Testis (tissue), 3 donors: ENCODE data around the gene PKHD1. TPM values are rescaled to one million over a fixed set of nuclear protein-coding genes. Genes with fewer than 3 reads are reported as not detected.

Experiments
- DNase-seq: peaks from one replicate; pipeline ENCODE4 v3.0.0-alpha.2; 2019
- H3K27ac ChIP-seq, 2 donors: fragments of 200-600 bp; sonication (generic); one replicate each; pipeline ENCODE4 v1.5.1; 2019
- H3K27me3 ChIP-seq: fragments of 200-600 bp; sonication (generic); one replicate; pipeline ENCODE4 v1.5.1; 2019
- H3K36me3 ChIP-seq: fragments of 200-600 bp; sonication (generic); one replicate; pipeline ENCODE4 v1.5.1; 2017; ENCODE audit warnings: low read depth; ENCODE audit errors: missing control alignments
- H3K4me1 ChIP-seq: fragments of 200-600 bp; sonication (generic); one replicate; pipeline ENCODE4 v1.5.1; 2019
- H3K4me3 ChIP-seq, 2 donors: fragments of 200-600 bp; sonication (generic); one replicate each; pipeline ENCODE4 v1.5.1; 2017 to 2019
- H3K9me3 ChIP-seq: fragments of 200-600 bp; sonication (generic); one replicate; pipeline ENCODE4 v1.5.1; 2017
- POLR2A ChIP-seq: fragments of 450-650 bp; IDR thresholded peaks from one replicate; pipeline ENCODE4 v1.6.1; 2017; ENCODE audit warnings: antibody characterized with exemption, mild to moderate bottlenecking, moderate library complexity
- WGBS, 2 donors: methylation state at CpG; one replicate each; pipeline ENCODE4 v1.1.5; 2018; 5-methylcytosine and 5-hydroxymethylcytosine counted together
- intact Hi-C: fragments of 100-400 bp; cut with DNase I; formaldehyde crosslinking; loops from one replicate; pipeline ENCODE4 v1.15.1; 2023; ENCODE audit warnings: low total_unique reads
- polyA plus RNA-seq: library from polyadenylated mRNA; stranded (reverse); fragments of 350-450 nt; fragmentation: Illumina TruSeq; extraction: RNeasy Lipid Tissue Mini Kit (QIAGEN cat#74804); gene quantifications from one replicate; pipeline ENCODE4 v1.2.3, GENCODE V29; 2014; ENCODE audit warnings: low read depth, low replicate concordance; ENCODE audit not compliant: insufficient read depth
- total RNA-seq, 2 donors: library from RNA; depleted of rRNA; stranded (reverse); fragments of >200 nt; gene quantifications; one replicate each; pipeline ENCODE4 v1.2.3, GENCODE V29; 2016
- TF ChIP-seq, protein P1 (sequence below), 3 experiments: fragments of 450-650 bp in 2 of 3; fragments of 200-600 bp in 1 of 3; sonication (generic) in 1 of 3; IDR thresholded peaks; one replicate each; pipeline ENCODE4 v1.5.1; 2016 to 2019; ENCODE audit warnings: antibody characterized with exemption in 3 of 3, mild to moderate bottlenecking in 2 of 3, moderate library complexity in 1 of 3

The PKHD1 gene
- total and polyA plus RNA-seq, 3 donors from 2014 or later: 1.3 to 2.3 (median 1.7) TPM

GRCh38 chr6:52010806-52011205 is 76.6 kb downstream of the PKHD1 start:
- Histone ChIP-seq H3K36me3 (no peaks in the 10 kb centered on the region), H3K9me3 (no peaks in the 10 kb centered on the region), H3K4me1 (no peaks in the 10 kb centered on the region), H3K27me3 (no peaks in the 10 kb centered on the region), H3K4me3 (no peak overlapping the region), H3K27ac (no peak overlapping the region)
- WGBS, 2 donors: 90 to 93% methylated on average over 1 of the region's 1 CpG
- no peak for DNase-seq
- intact Hi-C loops: no loop called here
- TF ChIP-seq, protein P1, sequence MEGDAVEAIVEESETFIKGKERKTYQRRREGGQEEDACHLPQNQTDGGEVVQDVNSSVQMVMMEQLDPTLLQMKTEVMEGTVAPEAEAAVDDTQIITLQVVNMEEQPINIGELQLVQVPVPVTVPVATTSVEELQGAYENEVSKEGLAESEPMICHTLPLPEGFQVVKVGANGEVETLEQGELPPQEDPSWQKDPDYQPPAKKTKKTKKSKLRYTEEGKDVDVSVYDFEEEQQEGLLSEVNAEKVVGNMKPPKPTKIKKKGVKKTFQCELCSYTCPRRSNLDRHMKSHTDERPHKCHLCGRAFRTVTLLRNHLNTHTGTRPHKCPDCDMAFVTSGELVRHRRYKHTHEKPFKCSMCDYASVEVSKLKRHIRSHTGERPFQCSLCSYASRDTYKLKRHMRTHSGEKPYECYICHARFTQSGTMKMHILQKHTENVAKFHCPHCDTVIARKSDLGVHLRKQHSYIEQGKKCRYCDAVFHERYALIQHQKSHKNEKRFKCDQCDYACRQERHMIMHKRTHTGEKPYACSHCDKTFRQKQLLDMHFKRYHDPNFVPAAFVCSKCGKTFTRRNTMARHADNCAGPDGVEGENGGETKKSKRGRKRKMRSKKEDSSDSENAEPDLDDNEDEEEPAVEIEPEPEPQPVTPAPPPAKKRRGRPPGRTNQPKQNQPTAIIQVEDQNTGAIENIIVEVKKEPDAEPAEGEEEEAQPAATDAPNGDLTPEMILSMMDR (IDR thresholded peaks at IDR 0.05): no peak
- no peak for TF ChIP-seq POLR2A

DNA sequence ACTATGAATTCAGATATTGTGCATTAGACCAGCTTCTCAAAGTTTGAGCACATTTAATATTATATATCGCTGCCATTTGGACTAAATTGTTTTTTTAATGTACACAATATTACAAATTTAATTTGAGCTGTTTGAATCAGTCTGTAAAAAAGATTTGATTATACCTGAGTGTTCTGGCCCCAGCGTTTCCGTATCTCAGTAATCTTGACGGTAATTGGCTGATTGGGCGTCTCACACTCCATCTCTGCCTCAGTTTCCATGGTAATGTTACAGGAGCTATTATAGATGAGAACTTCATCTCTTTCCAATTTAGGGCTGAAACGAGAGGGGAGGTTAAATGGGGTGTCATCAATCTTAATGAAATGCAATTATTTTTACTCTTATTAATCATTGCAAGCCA is 77.3 kb downstream of the PKHD1 start:
- H3K36me3 ChIP-seq: no peaks in the 10 kb centered on the region
- H3K4me1 ChIP-seq: no peaks in the 10 kb centered on the region
- H3K27ac ChIP-seq: no peak overlapping the region
- 78 to 82% methylated on average over 6 of the region's 6 CpGs for WGBS, 2 donors
- intact Hi-C loops: no loop called here
- DNase-seq: no peak
- no peak overlapping the region for H3K4me3 ChIP-seq
- H3K27me3 ChIP-seq: no peaks in the 10 kb centered on the region
- H3K9me3 ChIP-seq: no peaks in the 10 kb centered on the region
- TF ChIP-seq, protein P1 (IDR thresholded peaks at IDR 0.05): no peak
- no peak for TF ChIP-seq POLR2A

DNA sequence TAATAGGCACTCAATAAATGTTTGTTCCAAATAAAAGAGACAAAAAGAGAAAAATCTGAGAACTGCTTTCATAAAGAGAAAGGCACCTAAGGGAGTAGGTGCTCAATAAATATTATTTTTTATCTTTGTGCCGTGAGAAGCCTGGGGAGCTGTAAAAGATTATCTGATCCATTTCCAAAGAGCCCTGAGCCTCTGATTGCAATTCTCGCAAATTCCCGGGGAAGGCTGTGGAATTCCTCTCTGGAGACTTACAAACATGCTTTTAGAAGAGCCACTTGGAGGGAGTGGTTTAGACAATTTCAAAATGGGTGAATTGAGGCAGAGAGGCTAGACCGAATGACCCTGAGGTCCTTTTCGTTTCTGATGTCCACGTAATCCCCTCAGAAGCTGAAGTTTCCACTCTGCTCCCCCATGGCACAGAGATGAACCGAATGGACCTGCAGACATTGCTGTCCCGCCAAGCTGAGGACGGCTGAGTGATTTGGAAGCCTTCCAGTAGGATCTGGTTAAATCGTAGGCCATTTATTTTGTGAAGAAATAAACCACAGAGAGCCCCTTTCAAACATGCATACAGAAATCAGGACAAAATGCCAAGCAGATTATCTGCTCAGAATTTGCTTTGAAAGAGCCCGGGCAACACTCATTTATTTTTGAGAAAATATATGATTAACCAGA is 77.8 kb downstream of the PKHD1 start:
- DNase-seq: no peak
- no peaks in the 10 kb centered on the region for H3K27me3 ChIP-seq
- H3K4me1 ChIP-seq: no peaks in the 10 kb centered on the region
- H3K27ac ChIP-seq: no peak overlapping the region
- TF ChIP-seq, protein P1 (IDR thresholded peaks at IDR 0.05): no peak
- no peak for TF ChIP-seq POLR2A
- H3K9me3 ChIP-seq: no peaks in the 10 kb centered on the region
- 67 to 74% methylated on average over 11 of the region's 11 CpGs for WGBS, 2 donors
- no peaks in the 10 kb centered on the region for H3K36me3 ChIP-seq
- intact Hi-C loops: no loop called here
- H3K4me3 ChIP-seq: no peak overlapping the region

DNA sequence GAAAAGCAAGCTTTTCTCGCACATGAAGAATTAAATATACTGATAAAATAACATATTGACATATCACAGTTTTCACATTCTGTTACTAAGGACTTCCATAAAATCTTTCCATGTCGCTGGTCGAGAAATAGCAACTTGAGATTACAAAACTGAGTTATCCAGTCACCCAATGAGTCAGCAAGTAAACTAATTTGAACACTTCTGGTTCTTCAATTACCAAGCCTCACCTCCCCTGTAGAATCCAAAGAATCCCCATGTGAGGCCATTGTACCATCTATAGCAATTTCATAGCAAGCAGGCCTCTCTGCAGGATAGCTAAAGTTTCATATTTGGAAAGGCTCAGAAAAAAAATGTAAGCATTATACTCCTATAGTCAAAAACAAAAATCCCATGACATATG is 87.3 kb downstream of the PKHD1 start:
- no peak for TF ChIP-seq POLR2A
- TF ChIP-seq, protein P1 (IDR thresholded peaks at IDR 0.05): no peak
- no peak for DNase-seq
- intact Hi-C loops: no loop called here
- Histone ChIP-seq H3K27me3 (no peaks in the 10 kb centered on the region), H3K4me3 (no peak overlapping the region), H3K36me3 (no peaks in the 10 kb centered on the region), H3K27ac (no peak overlapping the region), H3K9me3 (no peaks in the 10 kb centered on the region), H3K4me1 (no peaks in the 10 kb centered on the region)
- WGBS, 2 donors: 95 to 98% methylated on average over 3 of the region's 3 CpGs
